ENCODE results near the gene UGCG. TPM values are rescaled to one million over a fixed set of nuclear protein-coding genes. Genes with fewer than 3 reads are reported as not detected.
A peak's percentile ranks its signal among the peaks of the same experiment; 100 is the strongest.

The UGCG gene
- total and polyA plus RNA-seq, 9 of the 15 experiments (the other 6 are each of a cell fraction or from before 2014, with no cell fraction given), result 20.0 to 40.3 (median 29.2) TPM

DNA sequence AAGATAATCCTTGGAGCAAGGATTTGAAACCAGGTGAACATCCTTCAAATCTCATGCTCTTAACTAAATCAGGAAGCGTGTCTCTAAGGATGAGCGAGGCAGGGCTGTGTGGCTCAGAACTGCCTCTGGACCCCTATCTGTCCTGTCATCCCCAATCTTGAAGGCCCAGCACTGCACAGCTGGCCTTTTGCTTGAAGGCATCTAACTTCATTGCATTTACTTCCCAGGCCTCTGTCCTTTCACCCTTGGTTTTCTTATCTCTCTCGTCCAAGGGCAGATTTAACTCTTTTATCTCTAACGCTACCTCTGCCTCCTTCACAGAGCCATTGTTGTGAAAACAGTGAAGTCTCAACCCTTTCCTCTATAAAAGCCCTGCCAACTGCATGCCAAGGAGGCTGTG lies 83.8 kb downstream of the UGCG start (continued):
- no peak for TF ChIP-seq ZNF184 (CRISPR knock-in tag; IDR thresholded peaks at IDR 0.05)
- no peak for TF ChIP-seq CBX3 (IDR thresholded peaks at IDR 0.05; ENCODE audit: borderline replicate concordance in 1 of 2, low read length in 2 of 2)
- TF ChIP-seq MEIS2 (IDR thresholded peaks at IDR 0.05; ENCODE audit: partially characterized antibody), result peak; percentile 58
- TF ChIP-seq SAP30 (IDR thresholded peaks at IDR 0.05; ENCODE audit: borderline replicate concordance, insufficient read depth, low read depth, low read length, poor library complexity, severe bottlenecking), result no peak
- TF ChIP-seq HDGF (IDR thresholded peaks at IDR 0.05), result no peak
- TF ChIP-seq PTTG1 (tag; IDR thresholded peaks at IDR 0.05; ENCODE audit: low read depth), result no peak
- TF ChIP-seq, protein P1, sequence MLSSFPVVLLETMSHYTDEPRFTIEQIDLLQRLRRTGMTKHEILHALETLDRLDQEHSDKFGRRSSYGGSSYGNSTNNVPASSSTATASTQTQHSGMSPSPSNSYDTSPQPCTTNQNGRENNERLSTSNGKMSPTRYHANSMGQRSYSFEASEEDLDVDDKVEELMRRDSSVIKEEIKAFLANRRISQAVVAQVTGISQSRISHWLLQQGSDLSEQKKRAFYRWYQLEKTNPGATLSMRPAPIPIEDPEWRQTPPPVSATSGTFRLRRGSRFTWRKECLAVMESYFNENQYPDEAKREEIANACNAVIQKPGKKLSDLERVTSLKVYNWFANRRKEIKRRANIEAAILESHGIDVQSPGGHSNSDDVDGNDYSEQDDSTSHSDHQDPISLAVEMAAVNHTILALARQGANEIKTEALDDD (IDR thresholded peaks at IDR 0.05), result 0 out of 2 replicates have a peak, but pooled peaks have one; percentile 25
- no peak for TF ChIP-seq BDP1 (IDR thresholded peaks at IDR 0.05; ENCODE audit: insufficient read depth, insufficient read length)
- peak; percentile 91 for TF ChIP-seq TEAD4 (IDR thresholded peaks at IDR 0.05; ENCODE audit: low read length)
- TF ChIP-seq TEAD4 (CRISPR knock-in tag; IDR thresholded peaks at IDR 0.05; ENCODE audit: borderline replicate concordance), result no peak
- TF ChIP-seq TARDBP (IDR thresholded peaks at IDR 0.05), result no peak
- TF ChIP-seq PML (IDR thresholded peaks at IDR 0.05; ENCODE audit: low read length), result peak; percentile 71; the same call in 1 of the 2 replicates
- TF ChIP-seq RUNX1 (IDR thresholded peaks at IDR 0.05; ENCODE audit: low read depth), result no peak
- TF ChIP-seq KDM1A (IDR thresholded peaks at IDR 0.05), result peak; percentile 94 to 96
- TF ChIP-seq CBX1 (IDR thresholded peaks at IDR 0.05; ENCODE audit: low read depth), result no peak
- no peak for TF ChIP-seq POLR3A (IDR thresholded peaks at IDR 0.05; ENCODE audit: borderline replicate concordance, extremely low read depth, insufficient read depth, insufficient read length)
- TF ChIP-seq, protein P2, sequence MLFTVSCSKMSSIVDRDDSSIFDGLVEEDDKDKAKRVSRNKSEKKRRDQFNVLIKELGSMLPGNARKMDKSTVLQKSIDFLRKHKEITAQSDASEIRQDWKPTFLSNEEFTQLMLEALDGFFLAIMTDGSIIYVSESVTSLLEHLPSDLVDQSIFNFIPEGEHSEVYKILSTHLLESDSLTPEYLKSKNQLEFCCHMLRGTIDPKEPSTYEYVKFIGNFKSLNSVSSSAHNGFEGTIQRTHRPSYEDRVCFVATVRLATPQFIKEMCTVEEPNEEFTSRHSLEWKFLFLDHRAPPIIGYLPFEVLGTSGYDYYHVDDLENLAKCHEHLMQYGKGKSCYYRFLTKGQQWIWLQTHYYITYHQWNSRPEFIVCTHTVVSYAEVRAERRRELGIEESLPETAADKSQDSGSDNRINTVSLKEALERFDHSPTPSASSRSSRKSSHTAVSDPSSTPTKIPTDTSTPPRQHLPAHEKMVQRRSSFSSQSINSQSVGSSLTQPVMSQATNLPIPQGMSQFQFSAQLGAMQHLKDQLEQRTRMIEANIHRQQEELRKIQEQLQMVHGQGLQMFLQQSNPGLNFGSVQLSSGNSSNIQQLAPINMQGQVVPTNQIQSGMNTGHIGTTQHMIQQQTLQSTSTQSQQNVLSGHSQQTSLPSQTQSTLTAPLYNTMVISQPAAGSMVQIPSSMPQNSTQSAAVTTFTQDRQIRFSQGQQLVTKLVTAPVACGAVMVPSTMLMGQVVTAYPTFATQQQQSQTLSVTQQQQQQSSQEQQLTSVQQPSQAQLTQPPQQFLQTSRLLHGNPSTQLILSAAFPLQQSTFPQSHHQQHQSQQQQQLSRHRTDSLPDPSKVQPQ (CRISPR knock-in tag; IDR thresholded peaks at IDR 0.05; ENCODE audit: borderline replicate concordance), result no peak
- TF ChIP-seq, protein P3, sequence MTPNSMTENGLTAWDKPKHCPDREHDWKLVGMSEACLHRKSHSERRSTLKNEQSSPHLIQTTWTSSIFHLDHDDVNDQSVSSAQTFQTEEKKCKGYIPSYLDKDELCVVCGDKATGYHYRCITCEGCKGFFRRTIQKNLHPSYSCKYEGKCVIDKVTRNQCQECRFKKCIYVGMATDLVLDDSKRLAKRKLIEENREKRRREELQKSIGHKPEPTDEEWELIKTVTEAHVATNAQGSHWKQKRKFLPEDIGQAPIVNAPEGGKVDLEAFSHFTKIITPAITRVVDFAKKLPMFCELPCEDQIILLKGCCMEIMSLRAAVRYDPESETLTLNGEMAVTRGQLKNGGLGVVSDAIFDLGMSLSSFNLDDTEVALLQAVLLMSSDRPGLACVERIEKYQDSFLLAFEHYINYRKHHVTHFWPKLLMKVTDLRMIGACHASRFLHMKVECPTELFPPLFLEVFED (CRISPR knock-in tag; conservative IDR thresholded peaks at IDR 0.05), result no peak
- TF ChIP-seq KDM2B (CRISPR knock-in tag; IDR thresholded peaks at IDR 0.05), result no peak
- TF ChIP-seq ZNF785 (CRISPR knock-in tag; IDR thresholded peaks at IDR 0.05), result no peak
- TF ChIP-seq TAF9B (IDR thresholded peaks at IDR 0.05; ENCODE audit: partially characterized antibody), result no peak
- no peak for TF ChIP-seq HNRNPK (IDR thresholded peaks at IDR 0.05; ENCODE audit: low read depth, low read length, poor library complexity, severe bottlenecking)
- no peak for TF ChIP-seq LARP7 (IDR thresholded peaks at IDR 0.05)
- no peak for TF ChIP-seq ETV1 (tag; conservative IDR thresholded peaks at IDR 0.05; ENCODE audit: low read depth)
- TF ChIP-seq, protein P4, sequence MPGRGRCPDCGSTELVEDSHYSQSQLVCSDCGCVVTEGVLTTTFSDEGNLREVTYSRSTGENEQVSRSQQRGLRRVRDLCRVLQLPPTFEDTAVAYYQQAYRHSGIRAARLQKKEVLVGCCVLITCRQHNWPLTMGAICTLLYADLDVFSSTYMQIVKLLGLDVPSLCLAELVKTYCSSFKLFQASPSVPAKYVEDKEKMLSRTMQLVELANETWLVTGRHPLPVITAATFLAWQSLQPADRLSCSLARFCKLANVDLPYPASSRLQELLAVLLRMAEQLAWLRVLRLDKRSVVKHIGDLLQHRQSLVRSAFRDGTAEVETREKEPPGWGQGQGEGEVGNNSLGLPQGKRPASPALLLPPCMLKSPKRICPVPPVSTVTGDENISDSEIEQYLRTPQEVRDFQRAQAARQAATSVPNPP (IDR thresholded peaks at IDR 0.05; ENCODE audit: borderline replicate concordance, insufficient read depth, insufficient read length), result no peak
- TF ChIP-seq CHD1 (IDR thresholded peaks at IDR 0.05; ENCODE audit: low read length), result no peak
